AG09309 (cell line): Measurements from ENCODE around the gene ABHD11.
"Not testable (repeated sequence)": the region's sequence is repeated elsewhere in the genome, so short reads cannot be mapped to it uniquely, and the experiment has no call there.

Experiments
- DNase-seq: peaks from one replicate; pipeline ENCODE4 v3.0.0-alpha.2; 2010; ENCODE audit warnings: low read depth
- H3K4me3 ChIP-seq: 2 replicates; pipeline ENCODE4 v1.5.1; 2011; ENCODE audit warnings: mild to moderate bottlenecking, low read depth, low read length, moderate library complexity; ENCODE audit not compliant: control insufficient read depth
- CTCF ChIP-seq: IDR thresholded peaks from 2 replicates; pipeline ENCODE4 v1.5.1; 2011; ENCODE audit warnings: mild to moderate bottlenecking, low read depth, low read length, inconsistent platforms; ENCODE audit not compliant: insufficient read depth, control insufficient read depth; ENCODE audit errors: missing control alignments

Gene ABHD11, protein sequence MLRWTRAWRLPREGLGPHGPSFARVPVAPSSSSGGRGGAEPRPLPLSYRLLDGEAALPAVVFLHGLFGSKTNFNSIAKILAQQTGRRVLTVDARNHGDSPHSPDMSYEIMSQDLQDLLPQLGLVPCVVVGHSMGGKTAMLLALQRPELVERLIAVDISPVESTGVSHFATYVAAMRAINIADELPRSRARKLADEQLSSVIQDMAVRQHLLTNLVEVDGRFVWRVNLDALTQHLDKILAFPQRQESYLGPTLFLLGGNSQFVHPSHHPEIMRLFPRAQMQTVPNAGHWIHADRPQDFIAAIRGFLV

DNA sequence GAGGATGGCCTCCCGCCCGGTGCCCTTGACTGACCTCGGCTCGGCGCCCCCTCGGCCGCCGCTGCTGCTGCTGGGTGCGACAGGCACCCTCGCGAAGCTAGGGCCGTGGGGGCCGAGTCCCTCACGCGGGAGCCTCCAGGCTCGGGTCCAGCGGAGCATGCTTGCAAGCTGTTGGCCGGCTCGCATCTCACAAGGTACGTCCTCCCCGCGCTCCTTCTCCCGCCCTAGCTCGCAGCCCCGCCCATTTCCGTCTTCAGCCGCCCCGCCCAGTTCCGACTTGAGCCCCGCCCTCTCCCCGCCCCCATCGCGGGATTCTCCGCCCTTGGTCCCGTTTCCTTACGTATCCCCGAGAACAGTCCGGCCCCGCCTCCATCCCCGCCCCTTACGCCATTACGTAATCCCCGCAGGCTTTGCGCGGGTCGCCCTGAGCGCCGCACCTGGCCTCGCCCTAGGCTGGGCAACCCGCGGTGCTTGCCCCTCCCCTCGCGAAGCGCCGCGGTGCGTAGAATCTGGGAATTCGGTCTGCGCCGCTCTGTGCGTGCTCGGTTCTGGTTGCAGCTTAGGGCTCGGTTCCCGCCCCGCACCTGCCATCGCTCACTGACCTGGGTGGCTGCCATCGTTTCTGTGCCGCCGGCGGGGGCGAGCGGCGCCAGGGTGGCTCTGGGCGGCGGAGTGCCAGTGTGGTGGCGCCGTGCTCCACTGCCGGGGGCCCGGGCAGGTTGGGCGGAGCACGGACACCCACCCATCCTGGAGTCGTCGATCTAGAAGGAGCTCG lies at the start of gene ABHD11:
TSS of gene ABHD11 (minus strand) at position 191 of the 775 bp plus-strand sequence. CDS start at position 159, 32 bp downstream.
- TF ChIP-seq CTCF, result no peak
- DNase-seq, result peak; percentile 78
- peak within 1 kb of the TSS; percentile 78 for H3K4me3 ChIP-seq

DNA sequence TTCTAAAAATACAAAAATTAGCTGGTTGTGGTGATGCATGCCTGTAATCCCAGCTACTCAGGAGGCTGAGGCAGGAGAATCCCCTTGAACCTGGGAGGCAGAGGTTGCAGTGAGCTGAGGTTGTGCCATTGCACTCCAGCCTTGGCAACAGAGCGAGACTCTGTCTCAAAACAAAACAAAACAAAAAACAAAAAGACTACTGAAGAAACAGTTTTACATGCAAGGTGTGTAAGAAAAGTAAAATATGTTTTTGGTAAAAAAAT lies 49.1 kb upstream of the ABHD11 start:
- DNase-seq, H3K4me3 ChIP-seq: not testable (repeated sequence)

GRCh38 chr7:73786588-73786987 lies 48.0 kb upstream of the ABHD11 start:
- TF ChIP-seq CTCF, result no peak
- DNase-seq, result no peak
- no peak overlapping the region for H3K4me3 ChIP-seq

DNA sequence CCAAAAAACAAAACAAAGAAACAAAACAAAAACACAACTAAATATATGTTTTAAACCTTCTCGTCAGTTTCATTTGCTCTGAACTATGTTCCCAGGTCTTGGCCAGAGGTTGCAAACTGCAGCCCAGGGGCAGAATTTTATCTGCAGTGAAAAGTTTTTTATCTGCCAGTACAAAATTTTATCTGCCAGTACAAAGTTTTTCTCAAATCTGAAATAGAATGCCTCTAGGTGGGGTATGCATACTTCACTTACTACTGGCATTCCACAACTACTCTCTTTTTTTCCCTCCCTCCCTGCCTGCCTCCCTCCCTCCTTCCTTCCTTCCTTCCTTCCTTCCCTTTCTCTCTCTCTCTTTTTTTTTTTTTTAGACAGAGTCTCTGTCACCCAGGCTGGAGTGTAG lies 40.9 kb upstream of the ABHD11 start:
- TF ChIP-seq CTCF, result no peak
- no peak for DNase-seq
- no peak overlapping the region for H3K4me3 ChIP-seq

DNA sequence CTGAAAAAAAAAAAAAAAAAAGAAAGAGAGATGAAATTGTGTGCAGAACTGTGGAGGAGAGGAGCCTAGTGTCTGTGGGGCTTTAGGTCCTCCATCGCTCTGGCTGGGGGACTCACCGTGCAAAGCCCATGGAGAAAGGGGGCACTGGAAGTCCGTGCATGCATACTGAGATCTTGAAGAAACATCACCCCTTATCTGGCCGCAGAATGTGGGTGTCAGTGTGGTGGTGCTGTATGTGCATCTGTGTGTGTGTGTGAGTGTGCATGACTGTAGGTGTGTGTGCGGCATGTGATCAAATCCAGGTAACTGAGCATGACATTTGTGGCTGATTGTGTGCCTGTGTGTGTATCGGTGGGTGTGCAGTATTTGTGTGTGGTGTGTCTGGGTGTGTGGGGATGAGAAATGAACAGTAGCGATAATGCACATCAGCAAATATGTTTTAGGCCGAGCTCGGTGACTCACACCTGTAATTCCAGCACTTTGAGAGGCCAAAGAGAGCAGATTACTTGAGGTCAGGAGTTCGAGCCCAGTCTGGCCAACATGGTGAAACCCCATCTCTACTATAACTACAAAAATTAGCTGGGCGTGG lies 40.3 kb upstream of the ABHD11 start:
- DNase-seq, result no peak
- no peak overlapping the region for H3K4me3 ChIP-seq
- TF ChIP-seq CTCF, result no peak

DNA sequence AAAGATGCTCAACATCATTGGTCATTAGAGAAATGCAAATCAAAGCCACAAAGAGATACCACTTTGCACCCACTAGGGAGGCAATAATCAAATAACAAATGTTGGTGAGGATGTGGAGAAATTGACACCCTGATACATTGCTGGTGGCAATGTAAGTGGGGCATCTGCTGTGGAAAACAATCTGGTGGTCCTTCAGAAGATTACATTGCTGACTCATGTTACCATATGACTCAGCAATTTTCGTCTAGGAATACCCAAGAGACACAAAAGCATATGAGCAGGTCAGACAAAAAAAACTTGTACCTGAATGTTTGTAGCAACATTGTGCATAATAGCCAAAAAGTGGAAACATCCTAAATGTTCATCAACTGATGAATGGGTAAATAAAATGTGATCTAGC lies 36.3 kb upstream of the ABHD11 start:
- no peak for DNase-seq
- no peak for TF ChIP-seq CTCF

More for the DNA sequence above, 36.3 kb upstream of the ABHD11 start:
- H3K4me3 ChIP-seq, result no peak overlapping the region
